GM18873 (cell line): Measurements from ENCODE around the gene HOXB1.
"Not testable (repeated sequence)": the region's sequence is repeated elsewhere in the genome, so short reads cannot be mapped to it uniquely, and the experiment has no call there.

Source experiments
- ATAC-seq: cut with Tn5 transposase; IDR thresholded peaks from one replicate; pipeline ENCODE4 v1.9.1; 2021; ENCODE audit warnings: mild to moderate bottlenecking, moderate library complexity, moderate number of reproducible peaks; ENCODE audit not compliant: unreplicated experiment, low FRiP score

Gene HOXB1

GRCh38 chr17:48500435-48501426 lies 30.1 kb downstream of the HOXB1 start:
- no peak for ATAC-seq

GRCh38 chr17:48499735-48500434 lies 30.9 kb downstream of the HOXB1 start:
- ATAC-seq = no peak

GRCh38 chr17:48499248-48499647 lies 31.6 kb downstream of the HOXB1 start:
- no peak for ATAC-seq

GRCh38 chr17:48498164-48498850 lies 32.5 kb downstream of the HOXB1 start:
- no peak for ATAC-seq

GRCh38 chr17:48497103-48497502 lies 33.7 kb downstream of the HOXB1 start:
- ATAC-seq = no peak

GRCh38 chr17:48494335-48494734 lies 36.5 kb downstream of the HOXB1 start:
- ATAC-seq = no peak

GRCh38 chr17:48492401-48493298 lies 38.2 kb downstream of the HOXB1 start:
- ATAC-seq = no peak

- ATAC-seq = no peak
Observed at GRCh38 chr17:48491527-48492273, 39.1 kb downstream of the HOXB1 start.

GRCh38 chr17:48490451-48490892 lies 40.3 kb downstream of the HOXB1 start:
- ATAC-seq = no peak

GRCh38 chr17:48489781-48490180 lies 41.0 kb downstream of the HOXB1 start:
- no peak for ATAC-seq

- ATAC-seq = no peak
Observed at GRCh38 chr17:48488548-48489106, 42.2 kb downstream of the HOXB1 start.

- ATAC-seq = no peak
Observed at GRCh38 chr17:48487221-48487620, 43.6 kb downstream of the HOXB1 start.

- no peak for ATAC-seq
Observed at GRCh38 chr17:48486557-48486956, 44.3 kb downstream of the HOXB1 start.

- ATAC-seq = no peak
Observed at GRCh38 chr17:48484850-48485249, 46.0 kb downstream of the HOXB1 start.

- ATAC-seq = no peak
Observed at GRCh38 chr17:48484256-48484655, 46.6 kb downstream of the HOXB1 start.

GRCh38 chr17:48483471-48484131 lies 47.2 kb downstream of the HOXB1 start:
- ATAC-seq = no peak

- no peak for ATAC-seq
Observed at GRCh38 chr17:48483004-48483403, 47.8 kb downstream of the HOXB1 start.

- ATAC-seq = not testable (repeated sequence)
Observed at GRCh38 chr17:48482301-48482700, 48.5 kb downstream of the HOXB1 start.
